ENCODE results near the gene RRBP1. TPM values are rescaled to one million over a fixed set of nuclear protein-coding genes. Genes with fewer than 3 reads are reported as not detected.
A peak's percentile ranks its signal among the peaks of the same experiment; 100 is the strongest.

Gene RRBP1
- total RNA-seq, 6 experiments from 2014 or later: 121 to 274 (median 193) TPM

- no peak overlapping the region for H3K27ac ChIP-seq
- no peaks in the 10 kb centered on the region for H3K4me1 ChIP-seq
- DNase-seq (peak in 2 of 3 donors; percentile 25 to 56), ATAC-seq (no peak)
- H3K36me3 ChIP-seq: peaks cover 0 to 40% (median 26%) of the 10 kb centered on the region in 4 donors
- no peaks in the 10 kb centered on the region for H3K9me3 ChIP-seq
- WGBS (ENCODE audit: insufficient coverage, low coverage, low lambda C conversion rate, missing lambda C conversion rate): 82% methylated on average over 4 of the region's 40 CpGs
- intact Hi-C loops (cut with DNase I): loop anchor here (10.0 kb wide), 1 partner anchor 79 kb away; the partner anchor contains the start of gene BFSP1 (in 2 of the 2)
- H3K27me3 ChIP-seq: no peaks in the 10 kb centered on the region
- no peak overlapping the region for H3K4me3 ChIP-seq
- TF ChIP-seq, protein P1, sequence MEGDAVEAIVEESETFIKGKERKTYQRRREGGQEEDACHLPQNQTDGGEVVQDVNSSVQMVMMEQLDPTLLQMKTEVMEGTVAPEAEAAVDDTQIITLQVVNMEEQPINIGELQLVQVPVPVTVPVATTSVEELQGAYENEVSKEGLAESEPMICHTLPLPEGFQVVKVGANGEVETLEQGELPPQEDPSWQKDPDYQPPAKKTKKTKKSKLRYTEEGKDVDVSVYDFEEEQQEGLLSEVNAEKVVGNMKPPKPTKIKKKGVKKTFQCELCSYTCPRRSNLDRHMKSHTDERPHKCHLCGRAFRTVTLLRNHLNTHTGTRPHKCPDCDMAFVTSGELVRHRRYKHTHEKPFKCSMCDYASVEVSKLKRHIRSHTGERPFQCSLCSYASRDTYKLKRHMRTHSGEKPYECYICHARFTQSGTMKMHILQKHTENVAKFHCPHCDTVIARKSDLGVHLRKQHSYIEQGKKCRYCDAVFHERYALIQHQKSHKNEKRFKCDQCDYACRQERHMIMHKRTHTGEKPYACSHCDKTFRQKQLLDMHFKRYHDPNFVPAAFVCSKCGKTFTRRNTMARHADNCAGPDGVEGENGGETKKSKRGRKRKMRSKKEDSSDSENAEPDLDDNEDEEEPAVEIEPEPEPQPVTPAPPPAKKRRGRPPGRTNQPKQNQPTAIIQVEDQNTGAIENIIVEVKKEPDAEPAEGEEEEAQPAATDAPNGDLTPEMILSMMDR (IDR thresholded peaks at IDR 0.05): no peak
Measured at GRCh38 chr20:17613328-17614175, 68.5 kb downstream of the RRBP1 start.

GRCh38 chr20:17612992-17613327 is 69.1 kb downstream of the RRBP1 start:
- TF ChIP-seq, protein P1 (IDR thresholded peaks at IDR 0.05): no peak
- no peaks in the 10 kb centered on the region for H3K4me1 ChIP-seq
- H3K9me3 ChIP-seq: no peaks in the 10 kb centered on the region
- WGBS (ENCODE audit: insufficient coverage, low coverage, low lambda C conversion rate, missing lambda C conversion rate): 20% methylated on average over 1 of the region's 7 CpGs
- H3K27ac ChIP-seq: no peak overlapping the region
- intact Hi-C loops (cut with DNase I): loop anchor here (10.0 kb wide), 1 partner anchor 78 kb away; the partner anchor contains the start of gene BFSP1 (in 2 of the 2)
- peaks cover 0 to 34% (median 21%) of the 10 kb centered on the region in 4 donors for H3K36me3 ChIP-seq
- H3K27me3 ChIP-seq: no peaks in the 10 kb centered on the region
- ATAC-seq (no peak), DNase-seq (no peak)
- no peak overlapping the region for H3K4me3 ChIP-seq

DNA sequence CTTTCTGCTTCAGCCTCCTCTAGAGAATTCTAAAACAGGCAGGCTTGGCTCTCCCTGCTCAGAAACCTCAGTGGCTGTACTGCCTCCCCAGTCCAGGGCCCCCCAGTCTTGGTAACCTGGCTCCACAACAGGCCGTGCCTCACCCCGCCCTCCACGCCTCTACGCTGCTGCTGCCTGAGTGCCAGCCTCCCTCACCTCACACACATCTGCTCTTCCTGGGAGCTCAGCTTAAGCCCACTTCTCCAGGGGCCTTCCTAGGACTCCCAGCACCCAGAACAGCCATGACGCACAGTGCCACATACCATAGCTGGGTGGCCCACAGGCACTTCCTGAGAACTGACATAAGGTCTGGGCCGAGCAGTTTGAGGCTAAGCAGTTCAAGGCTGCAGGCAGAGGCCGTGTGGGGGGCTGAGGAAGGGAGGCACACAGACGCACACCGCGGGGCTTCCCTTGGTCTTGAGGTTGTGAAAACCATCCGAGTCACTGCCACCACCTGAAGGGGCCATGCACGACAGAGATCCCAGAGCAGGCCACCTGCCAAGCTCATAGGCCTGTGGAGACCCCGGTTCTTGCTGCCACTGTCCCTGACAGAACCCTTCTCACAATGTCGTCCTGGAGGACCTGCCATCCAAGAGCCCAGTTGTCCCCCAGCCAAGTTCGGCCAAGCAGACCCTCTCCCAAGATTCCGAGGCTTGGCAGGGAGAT is 69.6 kb downstream of the RRBP1 start:
- WGBS (ENCODE audit: insufficient coverage, low coverage, low lambda C conversion rate, missing lambda C conversion rate): 51% methylated on average over 7 of the region's 16 CpGs
- H3K27me3 ChIP-seq: no peaks in the 10 kb centered on the region
- peak; percentile 1 to 15 (median 7) for ATAC-seq

GRCh38 chr20:17611540-17612286 is 70.3 kb downstream of the RRBP1 start:
- peak in 2 of 3 donors; percentile 48 to 58 for DNase-seq
- ATAC-seq: peak; percentile 2 to 30 (median 10)
- Histone ChIP-seq H3K4me1 (no peaks in the 10 kb centered on the region), H3K4me3 (no peak overlapping the region), H3K27me3 (no peaks in the 10 kb centered on the region), H3K27ac (peak overlapping the region in 2 of 3 donors; percentile 6 to 29), H3K9me3 (no peaks in the 10 kb centered on the region), H3K36me3 (peaks cover 0 to 27% (median 11%) of the 10 kb centered on the region in 4 donors)
- WGBS (ENCODE audit: insufficient coverage, low coverage, low lambda C conversion rate, missing lambda C conversion rate): 52% methylated on average over 4 of the region's 26 CpGs
- intact Hi-C loops (cut with DNase I): loop anchor here (10.0 kb wide), 1 partner anchor 77 kb away; the partner anchor contains the start of gene BFSP1 (in 2 of the 2)
- TF ChIP-seq POLR2A (IDR thresholded peaks at IDR 0.05): peak; percentile 2
- TF ChIP-seq, protein P1 (IDR thresholded peaks at IDR 0.05): peak in 3 of 4 donors; percentile 47 to 54 (median 48)

More for the DNA sequence above, 69.6 kb downstream of the RRBP1 start:
- intact Hi-C loops (cut with DNase I): loop anchor here (10.0 kb wide), 1 partner anchor 78 kb away; the partner anchor contains the start of gene BFSP1 (in 2 of the 2)
- H3K36me3 ChIP-seq: peaks cover 0 to 29% (median 17%) of the 10 kb centered on the region in 4 donors
- DNase-seq: peak in 1 of 3 donors; percentile 34
- no peak overlapping the region for H3K4me3 ChIP-seq
- peak overlapping the region in 2 of 3 donors; percentile 6 to 14 for H3K27ac ChIP-seq
- no peaks in the 10 kb centered on the region for H3K9me3 ChIP-seq
- H3K4me1 ChIP-seq: no peaks in the 10 kb centered on the region
- TF ChIP-seq, protein P1 (IDR thresholded peaks at IDR 0.05): no peak
- peak; percentile 6 for TF ChIP-seq POLR2A (IDR thresholded peaks at IDR 0.05)
